Astrocyte (in vitro differentiated cells and primary cell): ENCODE results near the gene C1orf198.

ENCODE experiments used
- CTCF ChIP-seq: IDR thresholded peaks from 2 replicates; pipeline ENCODE4 v1.5.1; 2011; ENCODE audit warnings: low read depth, mild to moderate bottlenecking, inconsistent platforms, low read length, moderate library complexity; ENCODE audit not compliant: insufficient read depth
- EZH2 ChIP-seq: IDR thresholded peaks from 2 replicates; pipeline ENCODE4 v1.6.1; 2012; ENCODE audit warnings: mild to moderate bottlenecking, low read length, inconsistent platforms; ENCODE audit not compliant: insufficient read depth

GRCh38 chr1:230901671-230902070 is 33.4 kb upstream of the C1orf198 start:
- no peak for TF ChIP-seq CTCF
- TF ChIP-seq EZH2, result no peak
